Renal cortex interstitium (tissue), 15 donors: ENCODE results near the gene CENPS. TPM values are rescaled to one million over a fixed set of nuclear protein-coding genes. Genes with fewer than 3 reads are reported as not detected.

Source experiments
- DNase-seq, 11 donors: peaks; one replicate each; pipeline ENCODE4 v3.0.0-alpha.2; 2013; ENCODE audit warnings: low read depth in 9 of 11, low spot score in 4 of 11; ENCODE audit errors: extremely low read depth in 1 of 11
- long read RNA-seq, 16 experiments: transcript quantifications; one replicate each; lab custom pipeline, GENCODE V29; 2026
- polyA plus RNA-seq, 3 donors: library from polyadenylated mRNA; unstranded; fragments of 120-200 nt; gene quantifications; one replicate each; pipeline ENCODE4 v1.2.1, GENCODE V29; 2013; ENCODE audit not compliant: insufficient read length in 3 of 3

Gene CENPS
- 10 to 100 TPM; 34.0 to 39.2 (median 36.4) TPM for polyA plus RNA-seq
- long read RNA-seq, donor 1, transcript CENPS-204 (5 exons, 914 nt), result major isoform, 11 of 20 reads
- long read RNA-seq, donor 1, partial matches to known transcripts, result 6 of 20 reads
- long read RNA-seq, donor 1, other reads (novel, unspliced or antisense), result 0 of 20 reads
- long read RNA-seq, donor 2, transcript CENPS-201 (5 exons, 896 nt), result minor isoform, 5 of 16 reads
- long read RNA-seq, donor 2, transcript CENPS-204 (5 exons, 914 nt), result major isoform, 8 of 16 reads
- long read RNA-seq, donor 2, partial matches to known transcripts, result 0 of 16 reads
- long read RNA-seq, donor 2, other reads (novel, unspliced or antisense), result 0 of 16 reads
- long read RNA-seq, donor 3, transcript CENPS-204 (5 exons, 914 nt), result major isoform, 7 of 14 reads
- long read RNA-seq, donor 3, transcript CENPS-201 (5 exons, 896 nt), result major isoform, 7 of 14 reads
- long read RNA-seq, donor 3, partial matches to known transcripts, result 0 of 14 reads
- long read RNA-seq, donor 3, other reads (novel, unspliced or antisense), result 0 of 14 reads
- long read RNA-seq, donor 4, transcript CENPS-204 (5 exons, 914 nt), result major isoform, 7 of 11 reads
- long read RNA-seq, donor 4, partial matches to known transcripts, result 0 of 11 reads
- long read RNA-seq, donor 4, other reads (novel, unspliced or antisense), result 0 of 11 reads
- long read RNA-seq, donor 5, result 0 reads
- long read RNA-seq, donor 6, transcript CENPS-204 (5 exons, 914 nt), result major isoform, 11 of 14 reads
- long read RNA-seq, donor 6, partial matches to known transcripts, result 0 of 14 reads
- long read RNA-seq, donor 6, other reads (novel, unspliced or antisense), result 0 of 14 reads
- long read RNA-seq, donor 7, transcript CENPS-201 (5 exons, 896 nt), result minor isoform, 10 of 33 reads
- long read RNA-seq, donor 7, transcript CENPS-204 (5 exons, 914 nt), result major isoform, 11 of 33 reads
- long read RNA-seq, donor 7, partial matches to known transcripts, result 12 of 33 reads
- long read RNA-seq, donor 7, other reads (novel, unspliced or antisense), result 0 of 33 reads
- long read RNA-seq, donor 8, transcript CENPS-201 (5 exons, 896 nt), result minor isoform, 5 of 26 reads
- long read RNA-seq, donor 8, transcript CENPS-204 (5 exons, 914 nt), result major isoform, 18 of 26 reads
- long read RNA-seq, donor 8, partial matches to known transcripts, result 0 of 26 reads
- long read RNA-seq, donor 8, other reads (novel, unspliced or antisense), result 0 of 26 reads
- long read RNA-seq, donor 9, transcript CENPS-204 (5 exons, 914 nt), result major isoform, 5 of 7 reads
- long read RNA-seq, donor 9, partial matches to known transcripts, result 0 of 7 reads
- long read RNA-seq, donor 9, other reads (novel, unspliced or antisense), result 0 of 7 reads
- long read RNA-seq, donor 10, transcript CENPS-204 (5 exons, 914 nt), result major isoform, 17 of 35 reads
- long read RNA-seq, donor 10, transcript CENPS-201 (5 exons, 896 nt), result minor isoform, 5 of 35 reads
- long read RNA-seq, donor 10, partial matches to known transcripts, result 11 of 35 reads
- long read RNA-seq, donor 10, other reads (novel, unspliced or antisense), result 0 of 35 reads
- long read RNA-seq, donor 11, transcript CENPS-204 (5 exons, 914 nt), result major isoform, 10 of 13 reads
- long read RNA-seq, donor 11, partial matches to known transcripts, result 0 of 13 reads
- long read RNA-seq, donor 11, other reads (novel, unspliced or antisense), result 0 of 13 reads
- long read RNA-seq, donor 12, transcript CENPS-204 (5 exons, 914 nt), result major isoform, 5 of 6 reads
- long read RNA-seq, donor 12, partial matches to known transcripts, result 0 of 6 reads
- long read RNA-seq, donor 12, other reads (novel, unspliced or antisense), result 0 of 6 reads
- long read RNA-seq, donor 13, transcript CENPS-201 (5 exons, 896 nt), result minor isoform, 12 of 30 reads
- long read RNA-seq, donor 13, transcript CENPS-204 (5 exons, 914 nt), result major isoform, 18 of 30 reads
- long read RNA-seq, donor 13, partial matches to known transcripts, result 0 of 30 reads
- long read RNA-seq, donor 13, other reads (novel, unspliced or antisense), result 0 of 30 reads
- long read RNA-seq, donor 14, transcript CENPS-204 (5 exons, 914 nt), result major isoform, 10 of 14 reads
- long read RNA-seq, donor 14, partial matches to known transcripts, result 0 of 14 reads
- long read RNA-seq, donor 14, other reads (novel, unspliced or antisense), result 0 of 14 reads
- long read RNA-seq, donor 15, transcript CENPS-201 (5 exons, 896 nt), result major isoform, 6 of 12 reads
- long read RNA-seq, donor 15, transcript CENPS-204 (5 exons, 914 nt), result minor isoform, 5 of 12 reads
- long read RNA-seq, donor 15, partial matches to known transcripts, result 0 of 12 reads
- long read RNA-seq, donor 15, other reads (novel, unspliced or antisense), result 0 of 12 reads
- long read RNA-seq, donor 16, transcript CENPS-204 (5 exons, 914 nt), result major isoform, 24 of 27 reads
- long read RNA-seq, donor 16, partial matches to known transcripts, result 0 of 27 reads
- long read RNA-seq, donor 16, other reads (novel, unspliced or antisense), result 0 of 27 reads

DNA sequence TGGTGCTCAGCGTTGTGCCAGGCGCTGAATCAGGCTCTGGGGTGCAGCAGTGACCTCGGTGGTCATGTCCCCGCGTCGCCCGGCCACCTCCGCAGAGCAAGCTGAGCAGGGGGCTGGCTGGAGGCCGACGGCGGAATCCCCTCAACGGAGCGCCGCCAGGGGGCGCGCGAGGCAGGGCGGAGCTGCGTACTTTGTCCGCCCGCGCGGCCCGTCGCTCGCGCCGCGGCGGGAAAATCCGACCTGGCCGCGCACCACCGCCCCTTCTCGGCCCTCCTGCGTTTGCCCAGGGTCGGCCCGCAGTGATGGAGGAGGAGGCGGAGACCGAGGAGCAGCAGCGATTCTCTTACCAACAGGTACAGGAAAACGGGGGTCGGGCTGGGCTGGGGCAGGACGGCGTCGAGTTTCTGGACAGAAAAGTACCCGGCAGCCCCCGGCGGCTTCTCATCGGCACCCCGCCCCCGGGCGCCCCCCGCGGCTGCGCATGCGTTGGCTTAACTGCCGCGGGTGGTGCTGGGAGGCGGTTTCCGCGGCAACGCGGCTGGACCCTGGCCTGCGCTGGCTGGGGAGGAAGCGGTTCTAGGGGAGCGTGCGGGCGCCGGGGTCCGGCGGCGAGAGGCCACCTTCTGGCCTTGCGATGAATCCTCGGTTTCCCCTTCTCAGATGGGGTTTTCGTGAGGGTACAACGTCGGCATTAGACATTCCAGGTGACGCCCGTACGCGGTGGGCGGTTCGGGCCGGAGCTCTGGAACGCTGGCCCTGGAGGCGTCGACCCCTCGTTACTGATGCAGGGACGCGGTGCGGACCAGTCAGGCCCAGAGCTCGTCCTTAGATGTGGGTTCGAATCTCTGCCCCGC is at the start of gene CENPS:
Gene CENPS (plus strand): TSS at position 218 of the 854 bp plus-strand sequence. CDS start 85 bp downstream, at position 303.
- peak; percentile 74 to 94 (median 86) for DNase-seq

- peak in 1 of 11 donors; percentile 8 for DNase-seq
Measured at GRCh38 chr1:10380594-10381275, 49.5 kb upstream of the CENPS start.

DNA sequence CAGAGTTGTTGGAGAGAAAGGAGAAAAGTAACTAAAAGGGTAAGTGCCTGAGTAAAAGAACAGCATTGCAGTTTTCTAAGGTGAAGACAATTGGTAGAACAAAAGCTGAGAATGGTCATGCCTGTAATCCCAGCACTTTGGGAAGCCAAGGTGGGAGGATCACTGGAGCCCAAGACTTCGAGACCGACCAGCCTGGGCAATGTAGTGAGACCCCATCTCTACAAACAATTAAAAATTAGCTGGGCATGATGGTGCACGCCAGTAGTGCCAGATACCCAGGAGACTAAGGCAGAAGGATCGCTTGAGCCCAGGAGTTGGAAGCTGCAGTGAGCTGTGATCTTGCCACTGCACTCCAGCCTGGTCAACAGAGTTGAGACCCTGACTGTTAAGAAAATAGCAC is 46.6 kb upstream of the CENPS start:
- no peak for DNase-seq

DNA sequence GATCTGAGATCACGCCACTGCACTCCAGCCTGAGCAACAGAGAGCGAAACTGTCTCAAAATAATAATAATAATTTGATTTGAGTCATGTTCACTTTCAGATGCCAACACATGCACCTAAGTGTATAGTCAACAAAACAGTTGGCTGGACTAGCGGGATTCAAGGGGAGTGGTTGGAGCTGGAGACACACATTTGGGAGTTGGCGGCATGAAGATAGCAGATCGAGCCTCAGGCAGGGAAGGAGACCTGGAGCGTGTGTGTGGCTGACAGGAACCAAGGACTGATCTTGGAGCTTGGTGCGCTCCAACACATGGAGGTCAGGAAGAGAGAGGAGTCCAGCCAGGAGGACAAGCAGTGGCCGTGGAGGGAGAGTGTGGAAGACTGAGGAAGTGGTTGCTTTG is 46.0 kb upstream of the CENPS start:
- DNase-seq, result no peak

GRCh38 chr1:10386761-10387676 is 43.2 kb upstream of the CENPS start:
- no peak for DNase-seq

- DNase-seq, result peak in 3 of 11 donors; percentile 12 to 29 (median 24)
Measured at GRCh38 chr1:10387677-10388386, 42.4 kb upstream of the CENPS start.

- DNase-seq, result no peak
Measured at GRCh38 chr1:10388387-10388715, 41.9 kb upstream of the CENPS start.

DNA sequence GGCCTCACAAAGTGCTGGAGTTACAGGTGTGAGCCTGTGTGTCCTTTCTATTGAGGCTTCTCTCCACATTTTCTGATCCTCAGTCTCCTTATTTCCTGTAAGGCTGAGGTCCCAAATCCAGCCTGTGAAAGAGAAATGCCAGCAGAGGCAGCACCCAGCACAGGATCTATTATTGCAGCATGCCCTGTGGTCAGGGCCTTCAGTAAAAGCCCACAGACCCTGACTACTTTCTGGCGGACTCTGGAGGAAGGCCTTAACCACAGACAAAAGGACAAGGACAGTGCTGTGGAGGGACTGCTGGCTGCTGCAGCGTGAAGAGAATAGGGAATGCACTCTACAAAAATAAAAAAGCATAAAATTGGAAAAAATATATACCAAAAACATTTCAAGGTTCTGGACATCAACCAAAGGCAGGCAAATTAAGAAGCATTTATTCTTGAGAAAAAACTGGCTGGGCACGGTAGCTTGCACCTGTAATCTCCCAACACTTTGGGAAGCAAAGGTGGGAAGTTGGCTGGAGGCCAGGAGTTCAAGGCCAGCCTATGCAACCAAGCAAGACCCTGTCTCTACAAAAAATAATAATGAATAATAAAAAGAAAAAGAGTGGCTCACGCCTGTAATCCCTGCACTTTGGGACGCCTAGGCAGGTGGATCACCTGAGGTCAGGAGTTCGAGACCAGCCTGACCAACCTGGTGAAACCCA is 40.8 kb upstream of the CENPS start:
- DNase-seq, result no peak

GRCh38 chr1:10396870-10397269 is 33.4 kb upstream of the CENPS start:
- DNase-seq, result no peak

GRCh38 chr1:10398278-10398733 is 31.9 kb upstream of the CENPS start:
- DNase-seq, result no peak

DNA sequence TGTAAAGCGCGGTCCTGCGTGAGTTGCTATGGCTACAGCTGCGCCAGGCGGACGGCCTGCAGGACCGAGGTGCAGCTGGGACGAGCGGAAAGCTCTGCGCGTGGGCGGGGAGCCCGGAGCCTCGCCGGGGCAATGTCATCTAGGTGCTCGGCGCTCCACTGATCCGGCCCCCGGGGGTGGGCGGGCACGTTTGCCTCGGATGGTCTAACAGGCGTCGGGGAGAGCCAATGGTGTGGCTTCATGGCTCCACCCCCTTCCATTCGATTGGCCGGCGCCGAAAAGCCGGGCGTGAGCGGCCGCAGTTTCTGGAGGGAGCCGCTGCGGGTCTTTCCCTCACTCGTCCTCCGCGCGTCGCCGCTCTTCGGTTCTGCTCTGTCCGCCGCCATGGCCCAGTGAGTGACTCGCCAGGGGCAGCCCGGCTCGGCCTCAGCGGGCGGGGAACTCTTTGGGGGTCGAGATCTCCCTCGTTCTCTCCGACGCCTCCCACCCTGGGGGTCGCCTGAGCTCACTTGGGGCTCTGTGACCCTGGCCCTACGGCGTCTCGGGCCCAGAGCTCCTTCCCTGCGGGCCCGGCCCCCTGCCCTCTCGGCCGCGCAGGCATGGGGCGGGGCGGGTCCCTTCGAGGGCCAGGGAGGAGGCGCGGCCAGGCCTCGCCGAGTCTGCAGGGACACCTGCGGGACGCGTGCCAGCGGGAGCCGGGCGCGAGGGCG is 31.3 kb upstream of the CENPS start, which contains the start of gene PGD:
Gene PGD (plus strand): TSS at position 331 of the 710 bp plus-strand sequence. CDS start 54 bp downstream, at position 385.
- DNase-seq, result peak; percentile 87 to 97 (median 95)

DNA sequence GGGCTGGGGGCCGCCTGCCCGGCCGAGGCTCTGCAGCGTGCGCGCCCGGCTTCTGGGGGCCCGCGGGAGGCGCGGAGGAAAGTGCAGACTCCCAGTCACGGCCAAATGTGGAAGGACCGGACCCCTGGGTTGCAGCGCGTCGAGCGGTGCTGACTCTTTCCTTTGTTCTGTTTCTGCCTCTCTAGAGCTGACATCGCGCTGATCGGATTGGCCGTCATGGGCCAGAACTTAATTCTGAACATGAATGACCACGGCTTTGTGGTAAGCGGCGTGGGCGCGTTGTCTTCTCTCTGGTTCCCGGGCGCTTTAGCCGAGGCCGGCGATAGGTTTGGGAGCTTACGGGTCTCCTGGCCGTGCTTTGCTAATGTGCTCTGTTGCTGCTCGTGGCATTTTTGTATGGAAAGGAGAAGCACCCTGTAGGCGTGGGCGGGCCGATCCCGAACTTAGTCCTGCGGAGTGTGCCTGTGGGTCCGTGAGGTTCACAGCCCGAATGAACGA is 30.7 kb upstream of the CENPS start:
- peak in 2 of 11 donors; percentile 12 to 25 for DNase-seq
